ENCODE results near the gene XPO1. TPM values are rescaled to one million over a fixed set of nuclear protein-coding genes. Genes with fewer than 3 reads are reported as not detected.

Gene XPO1
- polyA plus RNA-seq, 3 donors: 19.0 to 36.4 (median 20.9) TPM

DNA sequence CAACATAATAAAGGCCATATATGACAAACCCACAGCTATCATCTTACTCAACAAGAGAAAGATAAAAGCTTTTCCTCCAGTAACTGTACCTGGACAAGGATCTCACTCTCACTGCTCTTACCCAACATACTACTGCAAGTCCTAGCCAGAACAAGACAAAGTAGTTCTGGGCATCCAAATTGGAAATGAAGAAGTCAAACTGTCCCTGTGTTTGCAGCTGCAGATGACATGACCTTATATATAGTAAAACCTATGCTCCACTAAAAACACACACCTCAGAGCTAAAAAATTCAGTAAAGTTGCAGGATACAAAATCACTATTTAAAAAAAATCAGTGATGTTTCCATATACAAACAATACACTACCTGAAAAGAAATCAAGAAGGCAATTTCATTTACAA lies 99.5 kb downstream of the XPO1 start:
- no peaks in the 10 kb centered on the region for H3K9me3 ChIP-seq (replicated peaks in 1 of 2; ENCODE audit: control insufficient read depth in 1 of 2, insufficient read depth in 1 of 2, low read length in 2 of 2)
- H3K4me1 Mint-ChIP-seq: peaks cover 65% of the 10 kb centered on the region
- H3K4me1 ChIP-seq (ENCODE audit: control insufficient read depth in 1 of 2, insufficient read depth in 2 of 2, low read length in 2 of 2): peaks cover 26 to 44% of the 10 kb centered on the region in 2 donors
- TF ChIP-seq, protein P1, sequence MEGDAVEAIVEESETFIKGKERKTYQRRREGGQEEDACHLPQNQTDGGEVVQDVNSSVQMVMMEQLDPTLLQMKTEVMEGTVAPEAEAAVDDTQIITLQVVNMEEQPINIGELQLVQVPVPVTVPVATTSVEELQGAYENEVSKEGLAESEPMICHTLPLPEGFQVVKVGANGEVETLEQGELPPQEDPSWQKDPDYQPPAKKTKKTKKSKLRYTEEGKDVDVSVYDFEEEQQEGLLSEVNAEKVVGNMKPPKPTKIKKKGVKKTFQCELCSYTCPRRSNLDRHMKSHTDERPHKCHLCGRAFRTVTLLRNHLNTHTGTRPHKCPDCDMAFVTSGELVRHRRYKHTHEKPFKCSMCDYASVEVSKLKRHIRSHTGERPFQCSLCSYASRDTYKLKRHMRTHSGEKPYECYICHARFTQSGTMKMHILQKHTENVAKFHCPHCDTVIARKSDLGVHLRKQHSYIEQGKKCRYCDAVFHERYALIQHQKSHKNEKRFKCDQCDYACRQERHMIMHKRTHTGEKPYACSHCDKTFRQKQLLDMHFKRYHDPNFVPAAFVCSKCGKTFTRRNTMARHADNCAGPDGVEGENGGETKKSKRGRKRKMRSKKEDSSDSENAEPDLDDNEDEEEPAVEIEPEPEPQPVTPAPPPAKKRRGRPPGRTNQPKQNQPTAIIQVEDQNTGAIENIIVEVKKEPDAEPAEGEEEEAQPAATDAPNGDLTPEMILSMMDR (IDR thresholded peaks at IDR 0.05): no peak
- no peaks in the 10 kb centered on the region for H3K27me3 ChIP-seq (ENCODE audit: control insufficient read depth in 2 of 2, insufficient read depth in 2 of 2, low read length in 2 of 2)
- peaks cover 98% of the 10 kb centered on the region for H4K20me1 ChIP-seq (ENCODE audit: insufficient read depth, low read length)
- H3K27ac Mint-ChIP-seq: peak overlapping the region in 3 of 7 donors; percentile 56 to 61 (median 59)
- no peaks in the 10 kb centered on the region for H3K27me3 Mint-ChIP-seq (ENCODE audit: low read depth in 3 of 3)
- H3K79me2 ChIP-seq (ENCODE audit: insufficient read depth, low read length): peaks cover 99% of the 10 kb centered on the region
- peak overlapping the region in 1 of 2 donors; percentile 62 for H3K27ac ChIP-seq (ENCODE audit: low read depth in 1 of 2, low read length in 2 of 2)
- no peak overlapping the region for H3K4me3 Mint-ChIP-seq
- no peak overlapping the region for H3K4me2 ChIP-seq (replicated peaks; ENCODE audit: extremely low read depth, low read length, poor library complexity, severe bottlenecking)
- no peak overlapping the region for H3K9ac ChIP-seq (ENCODE audit: insufficient read depth, low read length, poor library complexity, severe bottlenecking)
- intact Hi-C loops (cut with micrococcal nuclease): no loop called here
- DNase-seq: no peak
- H3K9me3 Mint-ChIP-seq: peaks cover 0 to 5% (median 0%) of the 10 kb centered on the region in 7 donors
- peaks cover 0 to 7% of the 10 kb centered on the region in 2 donors for H3K36me3 Mint-ChIP-seq
- H3K36me3 ChIP-seq (replicated peaks in 1 of 2; ENCODE audit: control insufficient read depth in 1 of 2, insufficient read depth in 2 of 2, low read length in 2 of 2): no peaks in the 10 kb centered on the region
- H2AFZ ChIP-seq (ENCODE audit: insufficient read depth, low read depth, low read length, poor library complexity, severe bottlenecking): no peak overlapping the region
- no peak overlapping the region for H3K4me3 ChIP-seq (replicated peaks in 1 of 3; ENCODE audit: low read depth in 2 of 3, low read length in 3 of 3)

DNA sequence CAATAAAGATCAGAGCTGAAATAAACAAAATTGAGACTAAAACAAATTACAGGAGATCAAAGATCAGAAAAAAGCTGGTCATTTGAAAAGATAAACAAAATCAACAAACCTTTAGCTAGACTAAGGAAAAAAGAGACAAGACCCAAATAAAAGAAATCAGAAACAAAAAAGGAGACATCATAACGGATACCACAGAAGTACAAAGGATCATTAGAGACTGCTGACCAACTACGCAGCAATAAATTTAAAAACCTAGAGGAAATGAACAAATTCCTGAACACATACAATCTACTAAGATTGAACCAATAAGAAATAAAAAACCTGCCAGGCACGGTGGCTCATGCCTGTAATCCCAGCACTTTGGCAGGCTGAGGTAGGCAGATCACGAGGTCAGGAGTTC lies 101.0 kb downstream of the XPO1 start:
- intact Hi-C loops (cut with micrococcal nuclease): no loop called here
- peaks cover 0 to 7% of the 10 kb centered on the region in 2 donors for H3K36me3 Mint-ChIP-seq

More for the DNA sequence above, 101.0 kb downstream of the XPO1 start:
- peaks cover 99% of the 10 kb centered on the region for H3K79me2 ChIP-seq (ENCODE audit: insufficient read depth, low read length)
- peak overlapping the region in 4 of 7 donors; percentile 4 to 63 (median 36) for H3K27ac Mint-ChIP-seq
- TF ChIP-seq, protein P1 (IDR thresholded peaks at IDR 0.05): no peak
- WGBS (ENCODE audit: insufficient coverage): 100% methylated on average over 2 of the region's 4 CpGs
- H3K36me3 ChIP-seq (replicated peaks in 1 of 2; ENCODE audit: control insufficient read depth in 1 of 2, insufficient read depth in 2 of 2, low read length in 2 of 2): no peaks in the 10 kb centered on the region
- H3K4me3 ChIP-seq (replicated peaks in 1 of 3; ENCODE audit: low read depth in 2 of 3, low read length in 3 of 3): no peak overlapping the region
- peaks cover 52% of the 10 kb centered on the region for H3K4me1 Mint-ChIP-seq
- H3K27me3 Mint-ChIP-seq (ENCODE audit: low read depth in 3 of 3): no peaks in the 10 kb centered on the region
- H3K27ac ChIP-seq (ENCODE audit: low read depth in 1 of 2, low read length in 2 of 2): peak overlapping the region in 1 of 2 donors; percentile 68
- peaks cover 24 to 38% of the 10 kb centered on the region in 2 donors for H3K4me1 ChIP-seq (ENCODE audit: control insufficient read depth in 1 of 2, insufficient read depth in 2 of 2, low read length in 2 of 2)
- H3K9me3 ChIP-seq (replicated peaks in 1 of 2; ENCODE audit: control insufficient read depth in 1 of 2, insufficient read depth in 1 of 2, low read length in 2 of 2): no peaks in the 10 kb centered on the region
- DNase-seq: no peak
- H2AFZ ChIP-seq (ENCODE audit: insufficient read depth, low read depth, low read length, poor library complexity, severe bottlenecking): no peak overlapping the region
- H3K4me3 Mint-ChIP-seq: no peak overlapping the region
- H3K27me3 ChIP-seq (ENCODE audit: control insufficient read depth in 2 of 2, insufficient read depth in 2 of 2, low read length in 2 of 2): no peaks in the 10 kb centered on the region
- H3K9me3 Mint-ChIP-seq: peaks cover 0 to 5% (median 0%) of the 10 kb centered on the region in 7 donors
- H3K9ac ChIP-seq (ENCODE audit: insufficient read depth, low read length, poor library complexity, severe bottlenecking): no peak overlapping the region
- peaks cover 98% of the 10 kb centered on the region for H4K20me1 ChIP-seq (ENCODE audit: insufficient read depth, low read length)
- no peak overlapping the region for H3K4me2 ChIP-seq (replicated peaks; ENCODE audit: extremely low read depth, low read length, poor library complexity, severe bottlenecking)
